ENCODE results near the gene MED31. TPM values are rescaled to one million over a fixed set of nuclear protein-coding genes. Genes with fewer than 3 reads are reported as not detected.

MED31 gene
- total RNA-seq, 1 donor from 2014 or later: 12.9 TPM

DNA sequence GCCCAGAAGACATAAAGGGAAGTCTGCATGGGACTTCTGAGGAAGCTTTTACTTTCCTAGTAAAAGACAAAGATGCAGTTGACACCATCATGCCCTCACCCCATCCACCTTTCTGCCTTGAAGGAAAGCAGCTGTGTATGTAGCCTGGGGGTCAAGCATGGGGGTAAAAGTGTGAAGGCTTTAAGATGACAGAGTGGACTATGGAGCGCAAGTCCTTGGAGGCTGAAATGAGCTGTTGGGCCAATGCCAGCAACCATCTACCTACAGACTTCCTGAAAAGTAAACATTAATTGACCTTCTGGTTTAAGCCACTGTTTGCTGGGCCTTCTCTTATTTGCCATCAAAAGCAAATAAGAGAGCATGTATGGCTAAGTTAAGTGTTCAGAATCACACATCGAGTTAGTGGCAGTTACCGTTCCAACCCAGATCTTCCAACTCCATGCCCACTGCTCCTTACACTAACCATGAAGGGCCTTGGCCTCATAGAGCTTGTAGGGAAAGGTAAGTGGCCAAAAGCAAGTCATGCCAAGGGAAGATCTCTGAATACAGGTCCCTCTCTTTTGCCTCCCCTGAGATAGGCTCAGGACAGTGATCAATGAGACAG lies 31.8 kb upstream of the MED31 start:
- peaks cover 39% of the 10 kb centered on the region for H3K27me3 Mint-ChIP-seq (ENCODE audit: low read depth)
- peak; percentile 9 for DNase-seq (ENCODE audit: low spot score)
- H3K27ac Mint-ChIP-seq (ENCODE audit: unreplicated experiment): no peak overlapping the region
- H3K36me3 Mint-ChIP-seq (ENCODE audit: low read depth): no peaks in the 10 kb centered on the region
- H3K4me1 Mint-ChIP-seq (ENCODE audit: low read depth): no peaks in the 10 kb centered on the region
- H3K9me3 Mint-ChIP-seq (ENCODE audit: low read depth): no peaks in the 10 kb centered on the region
- H3K4me3 Mint-ChIP-seq (ENCODE audit: unreplicated experiment): no peak overlapping the region
- TF ChIP-seq, protein P1, sequence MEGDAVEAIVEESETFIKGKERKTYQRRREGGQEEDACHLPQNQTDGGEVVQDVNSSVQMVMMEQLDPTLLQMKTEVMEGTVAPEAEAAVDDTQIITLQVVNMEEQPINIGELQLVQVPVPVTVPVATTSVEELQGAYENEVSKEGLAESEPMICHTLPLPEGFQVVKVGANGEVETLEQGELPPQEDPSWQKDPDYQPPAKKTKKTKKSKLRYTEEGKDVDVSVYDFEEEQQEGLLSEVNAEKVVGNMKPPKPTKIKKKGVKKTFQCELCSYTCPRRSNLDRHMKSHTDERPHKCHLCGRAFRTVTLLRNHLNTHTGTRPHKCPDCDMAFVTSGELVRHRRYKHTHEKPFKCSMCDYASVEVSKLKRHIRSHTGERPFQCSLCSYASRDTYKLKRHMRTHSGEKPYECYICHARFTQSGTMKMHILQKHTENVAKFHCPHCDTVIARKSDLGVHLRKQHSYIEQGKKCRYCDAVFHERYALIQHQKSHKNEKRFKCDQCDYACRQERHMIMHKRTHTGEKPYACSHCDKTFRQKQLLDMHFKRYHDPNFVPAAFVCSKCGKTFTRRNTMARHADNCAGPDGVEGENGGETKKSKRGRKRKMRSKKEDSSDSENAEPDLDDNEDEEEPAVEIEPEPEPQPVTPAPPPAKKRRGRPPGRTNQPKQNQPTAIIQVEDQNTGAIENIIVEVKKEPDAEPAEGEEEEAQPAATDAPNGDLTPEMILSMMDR (IDR thresholded peaks at IDR 0.05): no peak

DNA sequence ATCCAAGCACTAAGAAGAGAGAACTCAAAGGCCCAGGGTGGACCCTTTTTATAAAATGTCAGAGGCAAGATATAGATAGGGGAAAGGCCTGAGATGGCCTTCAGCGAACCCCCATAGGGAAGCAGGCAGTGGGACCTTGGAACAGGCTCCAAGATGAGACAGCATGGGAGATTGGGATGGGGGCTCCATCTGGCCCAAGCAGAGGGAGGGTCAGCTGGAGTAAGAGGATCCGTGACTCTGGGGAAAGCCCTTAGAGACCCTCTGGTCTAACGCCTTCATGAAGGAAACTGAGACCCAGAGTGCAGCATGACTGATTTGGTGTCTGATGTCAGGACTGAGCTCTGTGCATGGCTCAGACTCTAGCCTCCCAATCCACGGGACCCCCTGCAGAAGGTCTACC lies 30.9 kb upstream of the MED31 start:
- Mint-ChIP-seq H3K36me3 (ENCODE audit: low read depth) (no peaks in the 10 kb centered on the region), H3K4me1 (ENCODE audit: low read depth) (no peaks in the 10 kb centered on the region), H3K9me3 (ENCODE audit: low read depth) (no peaks in the 10 kb centered on the region)

DNA sequence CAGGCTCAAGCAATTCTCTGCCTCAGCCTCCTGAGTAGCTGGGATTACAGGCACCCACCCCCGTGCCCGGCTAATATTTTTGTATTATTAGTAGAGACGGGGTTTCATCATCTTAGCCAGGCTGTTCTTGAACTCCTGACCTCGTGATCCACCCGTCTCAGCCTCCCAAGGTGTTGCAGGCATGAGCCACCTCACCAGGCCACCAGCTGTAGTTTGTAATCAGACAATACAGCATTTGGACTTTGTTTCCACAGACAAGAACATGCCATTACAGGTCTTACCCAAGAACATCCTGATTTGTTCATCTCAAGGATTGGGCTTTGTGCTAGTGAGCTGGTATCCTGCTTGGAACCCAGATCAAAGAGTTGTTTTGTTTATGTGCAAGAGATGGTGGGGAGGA lies 30.3 kb upstream of the MED31 start:
- DNase-seq (ENCODE audit: low spot score): peak; percentile 52
- no peak overlapping the region for H3K27ac Mint-ChIP-seq (ENCODE audit: unreplicated experiment)
- no peak overlapping the region for H3K4me3 Mint-ChIP-seq (ENCODE audit: unreplicated experiment)
- H3K27me3 Mint-ChIP-seq (ENCODE audit: low read depth): peaks cover 33% of the 10 kb centered on the region
- TF ChIP-seq, protein P1 (IDR thresholded peaks at IDR 0.05): no peak
- no peaks in the 10 kb centered on the region for H3K9me3 Mint-ChIP-seq (ENCODE audit: low read depth)
- H3K4me1 Mint-ChIP-seq (ENCODE audit: low read depth): peaks cover 2% of the 10 kb centered on the region
- no peaks in the 10 kb centered on the region for H3K36me3 Mint-ChIP-seq (ENCODE audit: low read depth)

More for the DNA sequence above, 30.9 kb upstream of the MED31 start:
- Mint-ChIP-seq H3K27ac (ENCODE audit: unreplicated experiment) (no peak overlapping the region), H3K27me3 (ENCODE audit: low read depth) (peaks cover 40% of the 10 kb centered on the region), H3K4me3 (ENCODE audit: unreplicated experiment) (no peak overlapping the region)
- peak; percentile 34 for DNase-seq (ENCODE audit: low spot score)
- TF ChIP-seq, protein P1 (IDR thresholded peaks at IDR 0.05): no peak

DNA sequence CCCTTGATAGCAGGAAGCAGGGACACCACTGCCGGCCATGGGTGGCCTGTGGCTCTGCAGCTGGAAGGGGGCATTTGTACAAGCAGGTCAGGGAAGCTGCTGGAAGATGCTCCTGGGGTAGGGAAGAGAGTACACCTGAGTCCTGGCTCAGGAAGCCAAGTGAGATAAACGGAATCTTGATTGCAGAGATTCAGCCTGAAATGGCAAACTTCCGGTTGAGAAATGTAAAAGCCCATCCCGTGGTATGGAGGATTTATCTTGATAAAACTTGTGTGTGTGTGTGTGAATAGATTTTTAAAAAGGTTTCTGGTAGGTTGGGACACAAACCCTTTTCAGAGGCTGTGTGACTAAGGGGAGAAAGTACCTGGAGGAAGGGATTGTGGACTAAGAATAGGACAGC lies 29.8 kb upstream of the MED31 start:
- no peak overlapping the region for H3K4me3 Mint-ChIP-seq (ENCODE audit: unreplicated experiment)
- peaks cover 32% of the 10 kb centered on the region for H3K27me3 Mint-ChIP-seq (ENCODE audit: low read depth)
- TF ChIP-seq, protein P1 (IDR thresholded peaks at IDR 0.05): no peak
- H3K27ac Mint-ChIP-seq (ENCODE audit: unreplicated experiment): no peak overlapping the region
- H3K36me3 Mint-ChIP-seq (ENCODE audit: low read depth): no peaks in the 10 kb centered on the region
- no peaks in the 10 kb centered on the region for H3K9me3 Mint-ChIP-seq (ENCODE audit: low read depth)
- H3K4me1 Mint-ChIP-seq (ENCODE audit: low read depth): peaks cover 2% of the 10 kb centered on the region
- DNase-seq (ENCODE audit: low spot score): peak; percentile 7

DNA sequence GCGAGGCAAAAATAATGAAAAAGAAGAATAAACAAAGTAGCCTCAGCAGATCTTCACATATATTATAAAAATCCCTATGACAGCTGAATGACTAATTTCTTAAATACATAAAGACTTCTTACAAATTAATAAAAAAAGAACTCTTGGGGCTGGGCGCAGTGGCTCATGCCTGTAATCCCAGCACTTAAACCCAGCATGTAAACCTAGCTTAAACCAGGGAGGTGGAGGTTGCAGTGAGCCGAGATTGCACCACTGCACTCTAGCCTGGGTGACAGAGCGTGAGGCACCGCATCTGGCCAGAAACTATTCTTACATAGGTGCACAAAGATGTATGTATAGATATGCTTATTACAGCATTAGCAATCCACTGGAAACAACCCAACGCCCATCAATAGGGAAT lies 27.8 kb upstream of the MED31 start:
- Mint-ChIP-seq H3K36me3 (ENCODE audit: low read depth) (no peaks in the 10 kb centered on the region), H3K4me1 (ENCODE audit: low read depth) (peaks cover 2% of the 10 kb centered on the region), H3K4me3 (ENCODE audit: unreplicated experiment) (no peak overlapping the region), H3K27ac (ENCODE audit: unreplicated experiment) (no peak overlapping the region), H3K9me3 (ENCODE audit: low read depth) (no peaks in the 10 kb centered on the region), H3K27me3 (ENCODE audit: low read depth) (peaks cover 23% of the 10 kb centered on the region)
- DNase-seq (ENCODE audit: low spot score): peak; percentile 9
- TF ChIP-seq, protein P1 (IDR thresholded peaks at IDR 0.05): no peak

Measured in chondrocyte (in vitro differentiated cells).